GM12873 (cell line): ENCODE data around the gene ZNF146.

Experiments used
- CTCF ChIP-seq: IDR thresholded peaks from 2 replicates; pipeline ENCODE4 v1.5.1; 2012; ENCODE audit warnings: low read depth, mild to moderate bottlenecking, moderate library complexity, low read length, control low read depth; ENCODE audit not compliant: insufficient read depth; ENCODE audit errors: missing control alignments

The ZNF146 gene

GRCh38 chr19:36258028-36258875, 43.3 kb downstream of the ZNF146 start:
- TF ChIP-seq CTCF, result no peak

- TF ChIP-seq CTCF, result no peak
These were observed 44.3 kb downstream of the ZNF146 start for GRCh38 chr19:36259211-36259610.

GRCh38 chr19:36265064-36265463, 50.2 kb downstream of the ZNF146 start:
- TF ChIP-seq CTCF, result no peak

GRCh38 chr19:36265856-36266374, 51.0 kb downstream of the ZNF146 start:
- TF ChIP-seq CTCF, result no peak

- TF ChIP-seq CTCF, result no peak
These were observed 51.6 kb downstream of the ZNF146 start for GRCh38 chr19:36266375-36266961.

- no peak for TF ChIP-seq CTCF
These were observed 52.3 kb downstream of the ZNF146 start for GRCh38 chr19:36267061-36267845.
